Measurements from ENCODE around the gene GTF3C4. TPM values are rescaled to one million over a fixed set of nuclear protein-coding genes. Genes with fewer than 3 reads are reported as not detected.

Gene GTF3C4
- total RNA-seq, 1 donor from 2014 or later: 27.9 TPM

DNA sequence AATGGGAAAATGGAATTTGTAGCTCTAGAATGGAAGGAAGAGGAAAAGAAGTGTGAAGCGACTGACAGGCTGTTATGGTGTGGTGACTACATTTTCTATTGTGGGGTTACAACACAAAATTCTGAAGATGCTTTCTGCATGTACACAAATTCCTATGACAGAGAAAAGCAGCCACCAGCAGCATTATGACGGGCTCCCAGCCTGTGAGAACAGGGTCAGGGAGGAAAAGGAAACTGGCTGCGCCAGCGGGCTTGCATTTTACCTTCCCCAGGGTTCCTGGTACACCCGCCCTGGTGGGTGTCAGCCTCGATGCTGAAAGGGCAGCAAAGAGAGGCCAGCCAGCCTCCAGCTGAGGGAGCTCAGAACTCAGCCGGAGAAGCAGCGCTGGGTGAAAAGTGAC is 41.5 kb upstream of the GTF3C4 start:
- FAIRE-seq (no peak), DNase-seq (ENCODE audit: low read depth) (no peak)
- Histone ChIP-seq H2AFZ (ENCODE audit: low read depth, low read length) (no peak overlapping the region), H3K27me3 (ENCODE audit: insufficient read depth, low read length) (no peaks in the 10 kb centered on the region), H4K20me1 (ENCODE audit: insufficient read depth, low read length) (peaks cover 19% of the 10 kb centered on the region), H3K9me3 (ENCODE audit: insufficient read depth, low read depth, low read length) (no peaks in the 10 kb centered on the region), H3K4me2 (ENCODE audit: low read length) (no peak overlapping the region), H3K79me2 (ENCODE audit: insufficient read depth, low read length) (no peaks in the 10 kb centered on the region), H3K9ac (ENCODE audit: low read length) (no peak overlapping the region), H3K36me3 (ENCODE audit: insufficient read depth, low read length) (peaks cover 32% of the 10 kb centered on the region), H3K4me1 (ENCODE audit: insufficient read depth, low read length) (peaks cover 19% of the 10 kb centered on the region), H3K4me3 (ENCODE audit: insufficient read depth, low read depth, low read length) (no peak overlapping the region), H3K27ac (ENCODE audit: low read depth, low read length) (no peak overlapping the region)
- peaks cover 29% of the 10 kb centered on the region for H3K36me3 Mint-ChIP-seq (ENCODE audit: low read depth, unreplicated experiment)
- no peaks in the 10 kb centered on the region for H3K27me3 Mint-ChIP-seq (ENCODE audit: low read depth, unreplicated experiment)
- H3K4me3 Mint-ChIP-seq (ENCODE audit: unreplicated experiment): no peak overlapping the region
- H3K27ac Mint-ChIP-seq (ENCODE audit: unreplicated experiment): no peak overlapping the region
- TF ChIP-seq, protein P1, sequence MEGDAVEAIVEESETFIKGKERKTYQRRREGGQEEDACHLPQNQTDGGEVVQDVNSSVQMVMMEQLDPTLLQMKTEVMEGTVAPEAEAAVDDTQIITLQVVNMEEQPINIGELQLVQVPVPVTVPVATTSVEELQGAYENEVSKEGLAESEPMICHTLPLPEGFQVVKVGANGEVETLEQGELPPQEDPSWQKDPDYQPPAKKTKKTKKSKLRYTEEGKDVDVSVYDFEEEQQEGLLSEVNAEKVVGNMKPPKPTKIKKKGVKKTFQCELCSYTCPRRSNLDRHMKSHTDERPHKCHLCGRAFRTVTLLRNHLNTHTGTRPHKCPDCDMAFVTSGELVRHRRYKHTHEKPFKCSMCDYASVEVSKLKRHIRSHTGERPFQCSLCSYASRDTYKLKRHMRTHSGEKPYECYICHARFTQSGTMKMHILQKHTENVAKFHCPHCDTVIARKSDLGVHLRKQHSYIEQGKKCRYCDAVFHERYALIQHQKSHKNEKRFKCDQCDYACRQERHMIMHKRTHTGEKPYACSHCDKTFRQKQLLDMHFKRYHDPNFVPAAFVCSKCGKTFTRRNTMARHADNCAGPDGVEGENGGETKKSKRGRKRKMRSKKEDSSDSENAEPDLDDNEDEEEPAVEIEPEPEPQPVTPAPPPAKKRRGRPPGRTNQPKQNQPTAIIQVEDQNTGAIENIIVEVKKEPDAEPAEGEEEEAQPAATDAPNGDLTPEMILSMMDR (IDR thresholded peaks at IDR 0.05; ENCODE audit: insufficient read depth, low read depth, low read length): no peak
- TF ChIP-seq EZH2 (IDR thresholded peaks at IDR 0.05; ENCODE audit: insufficient read depth, low read length): no peak
- no peaks in the 10 kb centered on the region for H3K9me3 Mint-ChIP-seq (ENCODE audit: unreplicated experiment)
- H3K4me1 Mint-ChIP-seq (ENCODE audit: low read depth, unreplicated experiment): peaks cover 37% of the 10 kb centered on the region

GRCh38 chr9:132630116-132630515 is 40.1 kb upstream of the GTF3C4 start:
- FAIRE-seq: no peak

DNA sequence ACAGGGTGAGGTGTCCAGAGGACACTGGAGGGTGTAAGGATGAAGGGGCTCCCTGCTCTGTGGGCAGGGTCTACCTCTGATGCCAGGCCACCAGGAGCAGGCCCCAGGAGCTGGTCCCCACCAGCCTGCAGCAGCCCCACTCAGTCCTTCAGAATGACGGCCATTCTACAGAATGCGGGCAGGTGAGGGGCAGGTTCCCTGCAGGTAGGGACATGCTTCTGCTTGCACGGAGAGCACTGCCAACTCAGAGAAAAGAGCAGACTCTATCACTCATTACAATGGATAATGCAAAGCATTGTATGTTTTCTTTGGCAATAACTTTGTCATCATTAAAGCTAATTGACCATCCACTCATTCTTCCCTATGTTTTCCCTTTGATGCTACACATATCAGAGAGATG is 39.5 kb upstream of the GTF3C4 start:
- FAIRE-seq: no peak
- Mint-ChIP-seq H3K36me3 (ENCODE audit: low read depth, unreplicated experiment) (peaks cover 21% of the 10 kb centered on the region), H3K9me3 (ENCODE audit: unreplicated experiment) (no peaks in the 10 kb centered on the region)

More at GRCh38 chr9:132630116-132630515, 40.1 kb upstream of the GTF3C4 start:
- Histone ChIP-seq H3K9ac (ENCODE audit: low read length) (no peak overlapping the region), H3K27ac (ENCODE audit: low read depth, low read length) (no peak overlapping the region), H3K4me1 (ENCODE audit: insufficient read depth, low read length) (peaks cover 19% of the 10 kb centered on the region), H3K79me2 (ENCODE audit: insufficient read depth, low read length) (no peaks in the 10 kb centered on the region), H3K27me3 (ENCODE audit: insufficient read depth, low read length) (no peaks in the 10 kb centered on the region), H3K9me3 (ENCODE audit: insufficient read depth, low read depth, low read length) (no peaks in the 10 kb centered on the region), H2AFZ (ENCODE audit: low read depth, low read length) (no peak overlapping the region), H3K36me3 (ENCODE audit: insufficient read depth, low read length) (peaks cover 35% of the 10 kb centered on the region), H3K4me3 (ENCODE audit: insufficient read depth, low read depth, low read length) (no peak overlapping the region), H4K20me1 (ENCODE audit: insufficient read depth, low read length) (peaks cover 22% of the 10 kb centered on the region), H3K4me2 (ENCODE audit: low read length) (no peak overlapping the region)
- no peak overlapping the region for H3K27ac Mint-ChIP-seq (ENCODE audit: unreplicated experiment)
- no peaks in the 10 kb centered on the region for H3K9me3 Mint-ChIP-seq (ENCODE audit: unreplicated experiment)
- DNase-seq (ENCODE audit: low read depth): no peak
- H3K4me3 Mint-ChIP-seq (ENCODE audit: unreplicated experiment): no peak overlapping the region
- peaks cover 23% of the 10 kb centered on the region for H3K36me3 Mint-ChIP-seq (ENCODE audit: low read depth, unreplicated experiment)
- TF ChIP-seq EZH2 (IDR thresholded peaks at IDR 0.05; ENCODE audit: insufficient read depth, low read length): no peak
- TF ChIP-seq, protein P1 (IDR thresholded peaks at IDR 0.05; ENCODE audit: insufficient read depth, low read depth, low read length): no peak
- H3K27me3 Mint-ChIP-seq (ENCODE audit: low read depth, unreplicated experiment): no peaks in the 10 kb centered on the region
- peaks cover 37% of the 10 kb centered on the region for H3K4me1 Mint-ChIP-seq (ENCODE audit: low read depth, unreplicated experiment)

More for the DNA sequence above, 39.5 kb upstream of the GTF3C4 start:
- no peak overlapping the region for H3K27ac Mint-ChIP-seq (ENCODE audit: unreplicated experiment)
- Histone ChIP-seq H3K4me2 (ENCODE audit: low read length) (peak overlapping the region; percentile 49), H4K20me1 (ENCODE audit: insufficient read depth, low read length) (peaks cover 22% of the 10 kb centered on the region), H3K27ac (ENCODE audit: low read depth, low read length) (no peak overlapping the region), H3K27me3 (ENCODE audit: insufficient read depth, low read length) (no peaks in the 10 kb centered on the region), H3K4me1 (ENCODE audit: insufficient read depth, low read length) (peaks cover 19% of the 10 kb centered on the region), H3K4me3 (ENCODE audit: insufficient read depth, low read depth, low read length) (no peak overlapping the region), H3K9me3 (ENCODE audit: insufficient read depth, low read depth, low read length) (no peaks in the 10 kb centered on the region), H2AFZ (ENCODE audit: low read depth, low read length) (no peak overlapping the region), H3K79me2 (ENCODE audit: insufficient read depth, low read length) (no peaks in the 10 kb centered on the region), H3K9ac (ENCODE audit: low read length) (no peak overlapping the region), H3K36me3 (ENCODE audit: insufficient read depth, low read length) (peaks cover 33% of the 10 kb centered on the region)
- no peak overlapping the region for H3K4me3 Mint-ChIP-seq (ENCODE audit: unreplicated experiment)
- TF ChIP-seq, protein P1 (IDR thresholded peaks at IDR 0.05; ENCODE audit: insufficient read depth, low read depth, low read length): no peak
- no peak for TF ChIP-seq EZH2 (IDR thresholded peaks at IDR 0.05; ENCODE audit: insufficient read depth, low read length)
- DNase-seq (ENCODE audit: low read depth): no peak
- peaks cover 37% of the 10 kb centered on the region for H3K4me1 Mint-ChIP-seq (ENCODE audit: low read depth, unreplicated experiment)
- no peaks in the 10 kb centered on the region for H3K27me3 Mint-ChIP-seq (ENCODE audit: low read depth, unreplicated experiment)

Data from astrocyte (in vitro differentiated cells and primary cell).